ENCODE results near the gene TAF1A.
"Not testable (repeated sequence)": the region's sequence is repeated elsewhere in the genome, so short reads cannot be mapped to it uniquely, and the experiment has no call there.

Gene TAF1A
- 15.1 to 39.5 reads per million in 2 experiments for total RNA-seq

DNA sequence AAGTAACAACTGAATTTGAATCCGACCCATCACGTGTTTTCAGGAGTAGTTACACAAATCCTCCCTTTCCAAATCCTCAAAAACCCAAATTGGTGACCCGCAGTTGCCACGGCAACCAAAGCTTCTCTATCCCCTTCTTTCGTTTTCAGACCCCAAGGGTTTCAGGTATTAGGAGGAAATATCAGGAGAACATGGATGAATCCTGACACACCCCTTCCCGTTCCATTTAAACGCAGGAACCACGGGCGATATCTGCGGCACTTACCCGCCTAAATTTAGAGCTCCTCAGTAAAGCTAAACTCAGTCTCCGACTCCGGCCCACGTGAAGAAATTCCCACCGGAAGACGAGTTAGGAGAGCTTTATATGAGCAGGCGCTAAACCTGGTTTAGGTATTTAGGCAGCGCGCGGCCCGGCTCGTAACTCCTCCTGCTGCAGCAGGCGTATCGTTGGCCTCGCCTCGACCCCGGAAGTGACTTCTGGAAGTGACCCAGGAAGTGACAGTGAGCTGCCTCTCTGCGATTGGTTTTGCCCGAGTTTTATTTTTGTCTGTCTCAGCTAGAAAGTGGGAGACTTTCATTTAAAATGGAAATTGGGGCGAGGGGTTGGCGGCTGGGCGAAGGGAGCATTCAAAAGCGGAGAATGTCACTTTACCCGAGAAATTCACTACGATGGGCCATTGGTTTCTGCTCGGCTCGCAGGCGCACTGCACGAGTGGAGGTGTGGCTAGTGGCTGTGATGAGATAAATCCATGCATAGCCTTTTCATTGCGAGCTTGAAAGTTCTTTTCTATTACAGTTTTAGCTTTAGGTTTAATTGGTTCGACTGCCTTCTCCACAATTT, at the start of gene TAF1A:
Gene TAF1A, minus strand, starts transcription at position 472 of the 841 bp plus-strand sequence.
- peak; percentile 85 for DNase-seq (ENCODE audit: low read depth)

DNA sequence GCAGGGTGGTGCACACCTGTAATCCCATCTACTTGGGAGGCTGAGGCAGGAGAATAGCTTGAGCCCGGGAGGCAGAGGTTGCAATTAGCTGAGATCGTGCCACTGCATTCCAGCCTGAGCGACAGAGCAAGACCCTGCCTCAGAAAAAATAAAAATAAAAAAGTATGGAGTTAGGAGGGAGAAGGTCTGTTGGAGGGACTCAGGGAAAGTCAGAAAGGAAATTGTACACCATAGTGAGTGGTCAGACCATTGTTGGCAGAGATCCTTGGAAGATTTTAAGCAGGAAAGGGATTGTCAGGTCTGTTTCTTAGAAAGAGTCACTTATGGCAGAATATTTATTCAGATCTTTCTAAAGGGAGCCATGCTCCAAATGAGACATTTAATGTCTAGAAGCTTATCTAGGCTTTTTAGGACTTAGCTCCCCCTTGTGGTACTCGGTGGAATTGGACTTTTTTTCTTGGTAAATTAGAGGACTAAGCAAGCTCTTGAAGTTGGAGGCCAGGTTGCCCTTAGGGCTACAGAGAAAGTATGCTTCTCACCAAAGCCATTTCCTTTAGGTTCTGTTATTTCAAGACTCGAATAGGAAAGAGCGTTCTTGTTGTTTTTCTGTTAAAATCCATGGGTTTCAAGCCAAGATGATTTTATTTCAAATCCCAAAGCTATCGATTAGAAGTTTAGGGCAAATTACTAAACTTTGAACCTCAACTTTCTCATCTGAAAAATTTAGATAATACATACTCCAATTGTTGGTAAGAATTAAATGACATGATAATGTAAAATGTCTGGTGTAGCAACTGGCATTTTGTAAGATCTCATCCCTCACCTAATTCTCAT, 44.7 kb upstream of the TAF1A start:
- DNase-seq (ENCODE audit: low read depth), result peak; percentile 61

DNA sequence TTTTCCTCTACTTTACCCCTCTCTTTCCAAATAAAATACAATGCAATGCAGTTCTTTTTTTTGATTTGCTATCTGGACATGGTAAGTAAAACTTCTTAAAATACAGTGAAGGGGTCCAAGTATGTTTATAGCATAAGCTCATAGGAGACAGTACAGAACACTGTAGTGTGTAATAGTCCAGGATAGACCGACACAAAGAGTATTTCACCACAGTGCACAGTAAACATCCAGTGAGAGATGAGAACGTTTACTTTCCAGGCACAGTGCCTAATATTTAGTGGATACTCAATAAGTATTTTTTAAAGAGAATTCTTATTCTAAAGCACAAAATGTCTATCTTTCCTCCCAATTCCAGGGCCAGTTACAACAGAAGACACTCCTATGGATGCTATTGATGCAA, 43.0 kb upstream of the TAF1A start:
- DNase-seq (ENCODE audit: low read depth), result no peak

DNA sequence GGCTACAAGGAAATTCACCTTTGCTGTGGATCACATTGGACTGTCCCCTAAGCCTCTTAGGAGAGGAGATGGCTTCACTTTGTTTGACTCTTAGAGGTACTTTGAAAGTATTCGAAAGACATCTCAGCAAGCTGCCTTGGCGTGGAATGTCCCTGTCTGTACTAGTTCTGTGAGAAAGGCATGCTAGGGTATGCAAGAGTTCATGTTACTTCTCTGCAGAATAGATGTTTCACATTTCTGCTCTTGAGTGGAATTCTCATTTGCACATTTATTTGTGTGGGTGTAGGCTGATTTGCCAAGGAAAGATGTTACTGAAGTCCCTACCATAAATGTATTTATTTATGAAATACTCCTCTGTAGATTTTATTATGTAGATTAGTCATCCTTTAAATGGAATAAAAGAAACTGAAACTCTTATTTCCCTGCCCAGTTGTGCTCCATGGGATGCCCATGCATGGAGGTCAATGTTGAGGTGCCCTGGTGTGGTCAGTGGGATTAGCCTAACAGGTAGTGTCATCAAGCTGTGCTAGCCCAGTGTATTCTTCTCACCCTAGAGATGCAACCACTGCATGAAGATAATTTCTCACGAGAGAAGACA, 42.0 kb upstream of the TAF1A start:
- DNase-seq (ENCODE audit: low read depth), result no peak

DNA sequence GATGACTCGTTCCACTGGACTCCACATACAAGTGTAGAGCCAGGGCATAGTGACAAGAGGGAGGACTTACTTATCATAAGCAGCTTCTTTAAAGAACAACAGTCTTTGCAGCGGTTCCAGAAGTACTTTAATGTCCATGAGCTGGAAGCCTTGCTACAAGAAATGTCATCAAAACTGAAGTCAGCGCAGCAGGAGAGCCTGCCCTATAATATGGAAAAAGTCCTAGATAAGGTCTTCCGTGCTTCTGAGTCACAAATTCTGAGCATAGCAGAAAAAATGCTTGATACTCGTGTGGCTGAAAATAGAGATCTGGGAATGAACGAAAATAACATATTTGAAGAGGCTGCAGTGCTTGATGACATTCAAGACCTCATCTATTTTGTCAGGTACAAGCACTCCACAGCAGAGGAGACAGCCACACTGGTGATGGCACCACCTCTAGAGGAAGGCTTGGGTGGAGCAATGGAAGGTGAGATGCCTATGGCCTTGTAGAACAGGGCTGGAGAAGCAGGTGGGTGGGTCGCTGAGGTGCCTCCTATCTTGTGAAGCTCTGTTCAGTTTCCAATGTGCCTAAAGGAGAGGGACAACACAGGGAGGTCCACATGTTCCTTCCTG, 40.3 kb upstream of the TAF1A start:
- no peak for DNase-seq (ENCODE audit: low read depth)

DNA sequence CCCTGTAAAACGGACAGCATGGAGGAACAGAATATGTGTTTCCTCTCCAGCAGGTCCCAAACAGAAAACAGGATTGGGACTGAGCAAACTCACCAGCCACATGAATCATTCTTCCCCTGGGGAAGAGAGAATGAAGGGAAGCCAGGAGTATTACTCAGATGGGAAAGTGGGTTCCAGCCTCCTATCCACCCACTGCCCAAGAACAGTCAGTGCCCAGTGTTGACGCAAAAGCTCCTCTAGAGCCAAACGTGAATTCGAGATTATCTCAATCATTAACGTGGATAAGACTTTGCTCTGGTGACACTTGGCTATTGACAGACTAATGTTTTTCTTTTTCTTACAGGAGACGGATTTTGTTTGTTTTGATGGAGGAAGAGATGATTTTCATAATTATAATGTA, 37.5 kb upstream of the TAF1A start:
- DNase-seq (ENCODE audit: low read depth), result no peak

DNA sequence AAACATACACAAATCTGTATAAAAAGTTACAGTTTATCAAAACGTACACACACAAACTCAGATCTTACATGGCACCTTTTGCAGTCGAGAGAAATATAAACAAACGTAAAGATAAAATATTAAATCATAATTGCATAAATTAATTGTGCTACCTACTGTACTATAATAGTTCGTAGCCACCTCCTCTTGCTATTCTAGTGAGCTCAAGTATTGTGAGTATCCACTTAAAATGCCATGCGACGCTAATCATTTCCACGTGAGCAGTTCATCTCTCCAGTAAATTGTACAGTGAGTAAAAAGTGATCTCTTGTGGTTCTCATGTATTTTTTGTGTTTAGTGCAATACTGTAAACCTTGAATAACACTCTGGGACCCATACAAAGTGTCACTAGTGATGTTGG, 34.5 kb upstream of the TAF1A start:
- no peak for DNase-seq (ENCODE audit: low read depth)

DNA sequence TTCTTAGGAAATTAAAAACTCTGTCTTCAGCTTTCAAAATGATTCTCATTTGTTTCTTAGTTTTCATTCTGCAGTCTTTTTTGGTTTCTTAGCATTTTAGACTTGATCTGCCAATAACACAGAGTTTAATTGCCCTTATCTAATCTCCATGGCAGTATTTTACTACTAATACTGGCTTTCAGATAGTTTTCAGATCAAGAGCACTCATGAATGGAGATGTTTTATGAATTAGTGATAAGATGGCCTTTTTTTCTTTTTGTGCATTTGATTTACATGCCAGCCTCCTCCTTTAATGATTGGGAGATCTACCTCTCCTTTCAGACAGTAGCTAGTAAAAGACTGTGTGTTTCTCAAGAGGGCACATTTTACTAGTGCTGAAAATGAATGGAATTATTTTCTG, 33.7 kb upstream of the TAF1A start:
- no peak for DNase-seq (ENCODE audit: low read depth)

DNA sequence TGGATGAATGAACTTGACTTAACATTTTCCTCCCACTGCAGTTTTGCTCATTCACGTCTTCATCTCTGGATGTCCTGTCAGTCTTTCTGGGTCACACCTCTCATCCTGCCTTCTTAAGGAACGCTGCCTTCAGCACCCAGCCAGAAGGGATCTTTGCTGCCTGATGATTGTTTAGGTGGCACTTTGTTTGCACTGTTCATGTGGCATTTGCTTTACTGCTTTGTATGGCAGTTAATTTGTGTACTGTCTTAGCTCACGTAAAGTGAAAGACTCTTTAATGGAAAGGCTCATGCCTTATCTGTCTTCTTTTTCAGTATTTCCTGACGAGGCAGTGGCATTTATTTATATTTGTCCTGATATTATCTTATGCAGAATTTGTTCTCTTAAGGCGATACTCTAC, 33.0 kb upstream of the TAF1A start:
- DNase-seq (ENCODE audit: low read depth), result no peak

DNA sequence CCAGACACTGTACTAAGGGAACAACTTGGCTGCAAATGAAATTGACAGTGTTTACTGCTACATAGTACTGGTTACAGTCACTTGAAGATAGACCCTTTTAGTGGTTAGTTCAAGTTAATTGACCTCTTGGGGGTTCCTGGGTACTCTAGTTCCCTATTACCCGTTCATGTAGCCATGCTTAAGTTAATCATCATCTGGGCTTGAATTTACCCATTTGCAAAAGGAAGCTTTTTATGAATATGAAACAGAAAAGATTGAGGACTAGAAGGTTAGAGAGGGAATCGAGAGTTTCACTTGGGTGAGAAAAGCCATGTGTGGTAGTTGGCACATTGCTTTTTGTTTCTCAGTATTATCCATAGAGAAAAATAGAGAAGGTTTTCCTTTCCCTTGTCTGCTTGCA, 30.8 kb upstream of the TAF1A start:
- no peak for DNase-seq (ENCODE audit: low read depth)

DNA sequence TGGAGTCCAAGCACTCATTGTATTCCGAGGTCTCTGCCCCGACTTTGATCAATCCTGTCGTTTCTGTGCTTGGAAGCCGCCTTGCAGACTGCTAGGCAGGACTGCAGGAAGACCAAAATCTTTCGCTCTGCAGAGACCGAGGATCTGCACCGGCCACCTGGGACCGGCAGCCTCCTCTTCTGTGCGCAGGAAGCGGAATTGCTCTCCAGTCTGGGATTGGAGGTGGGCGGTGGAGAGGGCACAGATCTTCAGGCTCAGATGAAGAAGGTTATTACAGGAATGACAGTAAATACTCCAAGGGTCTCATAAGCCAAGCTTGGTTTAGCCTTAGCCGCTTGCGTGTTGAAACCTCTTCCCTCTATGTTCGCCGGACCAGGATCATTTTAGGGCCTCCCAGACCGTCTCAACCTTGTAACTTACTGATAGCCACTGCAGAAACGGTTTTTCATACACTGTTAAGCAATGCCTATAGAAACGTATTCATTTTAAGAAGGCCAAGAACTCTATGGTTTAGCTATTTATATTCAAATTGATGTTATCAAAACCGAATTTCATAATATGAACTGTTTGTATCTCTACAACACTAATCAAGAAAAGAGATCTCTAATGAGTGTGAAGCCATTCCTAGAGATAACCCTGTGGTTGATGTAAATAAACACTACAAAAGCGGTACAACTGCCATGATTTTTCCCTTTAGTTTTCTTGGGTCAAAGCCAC, 29.3 kb upstream of the TAF1A start:
- DNase-seq (ENCODE audit: low read depth), result no peak

DNA sequence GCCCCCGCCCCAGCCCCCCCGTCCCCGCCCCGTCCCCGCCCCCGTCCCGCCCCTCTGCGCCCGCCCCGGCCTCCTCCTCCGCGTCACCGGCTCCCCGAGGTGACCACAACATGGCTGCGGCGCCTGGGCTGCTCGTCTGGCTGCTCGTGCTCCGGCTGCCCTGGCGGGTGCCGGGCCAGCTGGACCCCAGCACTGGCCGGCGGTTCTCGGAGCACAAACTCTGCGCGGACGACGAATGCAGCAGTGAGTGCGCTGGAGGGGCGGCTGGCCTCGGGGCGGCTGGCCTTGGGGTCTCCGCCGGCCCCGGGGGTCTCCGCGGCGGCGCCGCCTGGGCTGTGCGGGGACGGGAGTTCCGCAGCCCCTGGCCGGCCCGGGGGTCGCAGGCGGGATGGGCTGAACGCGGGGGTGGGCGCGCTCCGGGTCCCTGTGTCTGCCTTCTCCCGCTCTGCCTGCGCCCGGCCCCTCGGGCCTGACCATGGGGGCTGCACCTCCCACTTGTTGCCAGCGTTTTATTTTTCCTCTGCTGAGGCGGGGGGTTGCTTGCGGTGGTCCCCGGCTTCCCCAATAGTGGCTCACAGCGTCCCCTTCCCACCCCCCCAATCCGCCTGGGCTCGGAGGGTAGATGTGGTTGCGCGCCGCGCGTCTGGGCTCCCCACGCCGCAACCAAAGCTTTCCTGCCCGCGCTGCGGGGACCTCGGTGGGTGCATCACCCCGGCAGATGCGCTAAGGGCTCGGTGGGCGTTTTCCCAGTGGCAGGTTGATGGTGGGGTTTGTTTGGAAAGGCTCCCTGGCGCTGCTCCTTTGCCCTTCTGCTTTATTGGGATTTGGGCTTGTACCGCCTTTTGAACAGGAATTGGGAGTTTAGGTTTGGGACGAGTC, 28.5 kb upstream of the TAF1A start, which contains the start of gene MIA3:
Gene MIA3, plus strand, starts transcription at position 97 of the 879 bp plus-strand sequence. Its CDS starts 14 bp downstream, at position 111.
- DNase-seq (ENCODE audit: low read depth), result peak; percentile 28

DNA sequence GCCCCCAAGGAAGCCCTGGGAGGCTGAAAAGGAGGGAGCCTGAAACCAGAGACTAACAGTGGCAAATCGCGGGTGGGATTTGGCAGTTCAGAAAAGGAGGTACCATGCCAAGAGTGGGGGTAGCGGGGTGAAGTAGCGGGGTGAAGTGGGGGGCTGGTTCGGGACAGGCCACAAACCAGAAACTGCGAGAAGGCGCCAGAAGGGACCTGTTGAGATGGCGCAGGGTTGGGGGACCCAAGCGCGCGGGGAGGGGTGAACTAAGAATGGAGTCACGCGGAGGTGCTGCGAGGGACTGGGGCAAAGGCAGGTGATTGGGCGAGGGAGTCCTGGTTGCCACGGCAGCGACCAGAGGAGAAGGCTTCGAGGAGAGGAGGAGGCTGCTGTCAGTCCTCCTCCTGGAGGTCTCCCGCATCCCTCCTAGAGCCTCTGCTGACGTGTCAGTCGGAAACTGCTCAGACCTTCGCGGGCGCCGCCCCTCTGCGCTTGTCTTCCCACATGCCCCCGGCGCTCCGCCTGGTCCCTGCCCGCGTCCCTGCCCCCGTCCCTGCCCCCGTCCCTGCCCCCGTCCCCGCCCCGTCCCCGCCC, 27.7 kb upstream of the TAF1A start:
- DNase-seq (ENCODE audit: low read depth), result peak; percentile 91

DNA sequence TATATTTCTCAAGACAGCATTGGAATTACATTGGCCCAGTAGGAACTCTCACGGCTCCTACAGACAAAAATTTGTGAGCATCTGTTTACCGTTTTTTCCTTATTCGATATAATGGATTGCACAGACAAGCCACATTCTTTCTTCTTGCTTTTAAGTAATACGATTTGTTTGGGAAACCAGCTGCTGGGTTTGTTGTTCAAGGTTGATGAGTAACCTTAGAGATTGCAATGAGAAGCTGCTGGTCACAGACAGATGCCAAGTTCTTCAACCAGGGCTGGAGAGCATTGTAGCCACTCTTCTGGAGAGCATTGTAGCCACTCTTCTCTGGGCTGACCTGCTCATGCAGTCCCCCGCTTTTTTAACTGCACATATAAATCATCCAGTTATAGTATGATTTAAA, 26.8 kb upstream of the TAF1A start:
- no peak for DNase-seq (ENCODE audit: low read depth)

DNA sequence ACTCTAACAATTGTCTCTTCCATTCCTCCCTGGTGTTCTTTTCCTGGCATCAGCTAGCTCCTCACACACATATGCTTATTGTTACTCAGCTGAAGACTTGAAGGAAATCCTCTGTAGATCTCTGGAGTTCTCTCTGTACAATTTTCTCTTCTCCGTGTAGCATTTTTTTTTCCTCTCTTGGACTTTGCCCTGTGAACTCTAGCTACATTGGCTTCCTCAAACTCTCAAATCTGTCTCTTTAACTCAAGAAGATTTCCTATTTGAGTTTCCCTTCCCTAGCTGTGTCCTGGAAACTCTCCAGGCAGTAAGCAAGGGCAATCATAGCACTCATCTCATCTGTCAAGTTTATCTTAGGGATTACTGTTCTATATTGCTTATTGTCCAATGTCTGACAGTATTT, 23.9 kb upstream of the TAF1A start:
- DNase-seq (ENCODE audit: low read depth), result no peak

DNA sequence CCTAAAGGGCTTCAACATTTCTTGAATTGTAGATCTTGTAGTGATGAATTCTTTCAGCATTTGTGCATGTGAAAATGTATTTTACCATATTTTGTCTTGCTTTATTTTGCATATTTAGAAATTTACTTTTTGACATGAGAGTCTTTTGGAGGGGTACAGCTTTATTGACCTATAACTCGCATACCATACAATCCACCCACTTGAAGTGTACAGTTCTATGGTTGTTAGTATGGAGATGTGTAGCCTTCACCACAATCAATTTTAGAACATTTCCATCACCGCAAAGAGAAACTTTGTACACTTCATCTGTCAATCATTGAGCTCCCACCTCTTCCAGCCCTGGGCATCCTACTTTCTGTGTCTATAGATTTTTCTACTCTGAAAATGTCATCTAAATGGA, 21.0 kb upstream of the TAF1A start:
- no peak for DNase-seq (ENCODE audit: low read depth)

DNA sequence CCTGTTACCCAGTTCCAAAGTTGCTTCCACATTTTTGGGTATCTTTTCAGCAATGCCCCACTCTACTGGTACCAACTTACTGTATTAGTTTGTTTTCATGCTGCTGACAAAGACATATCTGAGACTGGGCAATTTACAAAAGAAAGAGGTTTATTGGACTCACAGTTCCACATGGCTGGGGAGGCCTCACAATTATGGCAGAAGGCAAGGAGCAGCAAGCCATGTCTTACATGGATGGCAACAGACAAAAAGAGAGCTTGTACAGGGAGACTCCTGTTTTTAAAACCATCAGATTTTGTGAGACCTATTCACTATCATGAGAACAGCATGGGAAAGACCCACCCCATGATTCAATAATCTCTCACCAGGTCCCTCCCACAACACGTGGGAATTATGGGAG, 19.4 kb upstream of the TAF1A start:
- not testable (repeated sequence) for DNase-seq (ENCODE audit: low read depth)

DNA sequence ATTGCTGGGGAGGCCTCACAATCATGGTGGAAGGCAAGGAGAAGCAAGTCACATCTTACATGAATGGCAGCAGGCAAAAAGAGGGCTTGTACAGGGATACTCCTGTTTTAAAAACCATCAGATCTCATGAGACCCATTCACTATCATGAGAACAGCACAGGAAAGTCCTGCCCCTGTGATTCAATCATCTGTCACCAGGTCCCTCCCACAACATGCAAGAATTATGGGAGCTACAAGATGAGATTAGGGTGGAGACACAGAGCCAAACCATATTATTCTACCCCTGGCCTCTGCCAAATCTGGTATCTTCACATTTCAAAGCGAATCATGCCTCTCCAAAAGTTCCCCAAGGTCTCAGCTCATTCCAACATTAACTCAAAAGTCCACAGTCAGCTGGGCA, 17.0 kb upstream of the TAF1A start:
- DNase-seq (ENCODE audit: low read depth), result no peak

DNA sequence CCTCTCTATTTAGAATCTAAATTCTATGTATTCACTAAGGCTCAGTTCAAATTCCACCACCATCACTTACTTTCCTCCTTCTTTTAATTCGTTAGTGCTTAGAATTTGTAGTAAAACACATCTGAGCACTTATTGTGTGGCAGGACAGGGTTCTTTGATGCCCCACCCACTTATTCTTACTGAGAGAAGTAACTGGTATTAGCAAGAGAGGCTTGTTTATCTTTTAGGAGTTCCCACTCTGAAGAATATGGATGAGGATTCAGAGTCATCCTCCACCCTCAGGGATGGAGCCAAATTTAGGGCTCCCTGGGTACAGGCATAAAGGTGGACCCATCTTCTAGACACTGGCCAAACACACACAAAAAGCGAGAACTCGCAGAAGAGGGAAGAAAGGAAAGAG, 11.5 kb upstream of the TAF1A start:
- DNase-seq (ENCODE audit: low read depth), result no peak

DNA sequence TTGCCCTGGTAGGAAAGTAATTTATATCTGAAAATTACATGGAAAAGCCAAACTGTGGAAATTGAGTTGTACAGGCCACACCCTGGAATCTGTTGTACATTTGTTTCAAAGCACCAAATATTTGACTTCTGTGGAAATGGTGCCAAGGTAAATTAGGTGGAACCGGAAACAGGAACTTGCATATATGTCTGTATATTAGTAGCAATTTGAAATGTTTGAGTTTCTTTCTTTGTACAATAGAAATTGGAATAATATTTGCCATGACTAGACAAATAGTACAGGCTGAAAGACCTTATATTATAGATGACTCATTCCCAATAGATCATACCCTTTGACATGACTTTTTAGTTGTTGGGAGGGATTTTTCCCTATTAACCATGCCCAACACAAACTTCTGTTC, 10.5 kb upstream of the TAF1A start:
- DNase-seq (ENCODE audit: low read depth), result no peak

Measured in T follicular helper cell (primary cell).